Measurements from ENCODE around the gene NR2E1. TPM values are rescaled to one million over a fixed set of nuclear protein-coding genes. Genes with fewer than 3 reads are reported as not detected.

NR2E1 gene
- total RNA-seq, 1 donor from 2014 or later, result not detected

- Mint-ChIP-seq H3K9me3 (ENCODE audit: low read depth) (no peaks in the 10 kb centered on the region), H3K27ac (no peak overlapping the region), H3K27me3 (peaks cover 86% of the 10 kb centered on the region), H3K4me1 (ENCODE audit: low read depth) (peaks cover 10% of the 10 kb centered on the region), H3K4me3 (ENCODE audit: low read depth) (no peak overlapping the region), H3K36me3 (ENCODE audit: insufficient read depth) (no peaks in the 10 kb centered on the region)
- TF ChIP-seq CTCF (IDR thresholded peaks at IDR 0.05; ENCODE audit: unreplicated experiment), result no peak
- no peak for DNase-seq (ENCODE audit: low spot score, unreplicated experiment)
These were observed 41.9 kb upstream of the NR2E1 start for GRCh38 chr6:108123946-108124345.

- no peak for TF ChIP-seq CTCF (IDR thresholded peaks at IDR 0.05; ENCODE audit: unreplicated experiment)
- H3K4me1 Mint-ChIP-seq (ENCODE audit: low read depth), result peaks cover 5% of the 10 kb centered on the region
- no peak overlapping the region for H3K4me3 Mint-ChIP-seq (ENCODE audit: low read depth)
- H3K36me3 Mint-ChIP-seq (ENCODE audit: insufficient read depth), result no peaks in the 10 kb centered on the region
- peaks cover 84% of the 10 kb centered on the region for H3K27me3 Mint-ChIP-seq
- H3K27ac Mint-ChIP-seq, result no peak overlapping the region
- no peaks in the 10 kb centered on the region for H3K9me3 Mint-ChIP-seq (ENCODE audit: low read depth)
- DNase-seq (ENCODE audit: low spot score, unreplicated experiment), result no peak
These were observed 38.8 kb upstream of the NR2E1 start for GRCh38 chr6:108127056-108127455.

GRCh38 chr6:108127826-108128225, 38.0 kb upstream of the NR2E1 start:
- H3K27me3 Mint-ChIP-seq, result peaks cover 84% of the 10 kb centered on the region
- H3K4me1 Mint-ChIP-seq (ENCODE audit: low read depth), result peaks cover 5% of the 10 kb centered on the region
- H3K36me3 Mint-ChIP-seq (ENCODE audit: insufficient read depth), result no peaks in the 10 kb centered on the region
- no peak overlapping the region for H3K4me3 Mint-ChIP-seq (ENCODE audit: low read depth)
- H3K27ac Mint-ChIP-seq, result no peak overlapping the region
- DNase-seq (ENCODE audit: low spot score, unreplicated experiment), result no peak
- TF ChIP-seq CTCF (IDR thresholded peaks at IDR 0.05; ENCODE audit: unreplicated experiment), result no peak
- no peaks in the 10 kb centered on the region for H3K9me3 Mint-ChIP-seq (ENCODE audit: low read depth)

- peaks cover 74% of the 10 kb centered on the region for H3K27me3 Mint-ChIP-seq
- no peaks in the 10 kb centered on the region for H3K9me3 Mint-ChIP-seq (ENCODE audit: low read depth)
- H3K27ac Mint-ChIP-seq, result no peak overlapping the region
- peaks cover 15% of the 10 kb centered on the region for H3K4me1 Mint-ChIP-seq (ENCODE audit: low read depth)
- no peaks in the 10 kb centered on the region for H3K36me3 Mint-ChIP-seq (ENCODE audit: insufficient read depth)
- DNase-seq (ENCODE audit: low spot score, unreplicated experiment), result no peak
- no peak overlapping the region for H3K4me3 Mint-ChIP-seq (ENCODE audit: low read depth)
- TF ChIP-seq CTCF (IDR thresholded peaks at IDR 0.05; ENCODE audit: unreplicated experiment), result no peak
These were observed 35.6 kb upstream of the NR2E1 start for GRCh38 chr6:108130262-108130661.

- DNase-seq (ENCODE audit: low spot score, unreplicated experiment), result no peak
- Mint-ChIP-seq H3K4me3 (ENCODE audit: low read depth) (peak overlapping the region; percentile 56), H3K27me3 (peaks cover 75% of the 10 kb centered on the region), H3K4me1 (ENCODE audit: low read depth) (peaks cover 11% of the 10 kb centered on the region), H3K36me3 (ENCODE audit: insufficient read depth) (no peaks in the 10 kb centered on the region), H3K27ac (peak overlapping the region; percentile 94), H3K9me3 (ENCODE audit: low read depth) (no peaks in the 10 kb centered on the region)
- TF ChIP-seq CTCF (IDR thresholded peaks at IDR 0.05; ENCODE audit: unreplicated experiment), result no peak
These were observed 33.0 kb upstream of the NR2E1 start for GRCh38 chr6:108132863-108133262.
